Thyroid gland (tissue), 4 donors: ENCODE results near the gene TRIM58. TPM values are rescaled to one million over a fixed set of nuclear protein-coding genes. Genes with fewer than 3 reads are reported as not detected.

ENCODE experiments used
- DNase-seq, 2 donors: peaks; one replicate each; pipeline ENCODE4 v3.0.0-alpha.2; 2019
- H3K27ac ChIP-seq, 3 donors: fragments of 200-600 bp; sonication (generic); 1 replicate in 2 of 3; 2 replicates in 1 of 3; pipeline ENCODE4 v1.5.1; 2016 to 2019; ENCODE audit warnings: mild to moderate bottlenecking in 1 of 3, moderate library complexity in 1 of 3
- H3K27me3 ChIP-seq: fragments of 200-600 bp; sonication (generic); one replicate; pipeline ENCODE4 v1.5.1; 2019
- H3K36me3 ChIP-seq, 2 donors: fragments of 200-600 bp; sonication (generic); one replicate each; pipeline ENCODE4 v1.5.1; 2016 to 2019
- H3K4me1 ChIP-seq, 2 donors: fragments of 200-600 bp; sonication (generic); one replicate each; pipeline ENCODE4 v1.5.1; 2017 to 2019
- H3K4me3 ChIP-seq, 3 donors: fragments of 200-600 bp; sonication (generic); replicated peaks in 1 of 3; 1 replicate in 2 of 3; 2 replicates in 1 of 3; pipeline ENCODE4 v1.5.1; 2016; ENCODE audit warnings: mild to moderate bottlenecking in 1 of 3
- H3K9me3 ChIP-seq: fragments of 200-600 bp; sonication (generic); one replicate; pipeline ENCODE4 v1.5.1; 2017
- CTCF ChIP-seq, 6 experiments: fragments of 200-600 bp in 3 of 6; fragments of 450-650 bp in 3 of 6; sonication (generic) in 3 of 6; IDR thresholded peaks; one replicate each; pipeline ENCODE4 v1.5.1; 2016 to 2019; ENCODE audit warnings: antibody characterized with exemption in 6 of 6, mild to moderate bottlenecking in 2 of 6, inconsistent platforms in 1 of 6, moderate library complexity in 1 of 6
- POLR2A ChIP-seq, 2 donors: fragments of 450-650 bp; IDR thresholded peaks; one replicate each; pipeline ENCODE4 v1.6.1; 2017; ENCODE audit warnings: antibody characterized with exemption in 2 of 2, mild to moderate bottlenecking in 2 of 2, moderate library complexity in 1 of 2
- WGBS, 2 donors: methylation state at CpG; one replicate each; pipeline ENCODE4 v1.1.5; 2017; 5-methylcytosine and 5-hydroxymethylcytosine counted together
- intact Hi-C: fragments of 100-400 bp; cut with DNase I; formaldehyde crosslinking; loops from one replicate; pipeline ENCODE4 v1.15.1; 2023
- total RNA-seq, 4 donors: library from RNA; depleted of rRNA; stranded (reverse); fragments of >200 nt; gene quantifications; one replicate each; pipeline ENCODE4 v1.2.3, GENCODE V29; 2016

The TRIM58 gene
- total RNA-seq, 4 donors from 2014 or later = 22.6 to 52.1 (median 29.4) TPM

GRCh38 chr1:247855911-247856310, 1.1 kb upstream of the TRIM58 start:
- H3K27ac ChIP-seq = no peak overlapping the region
- no peak overlapping the region for H3K4me3 ChIP-seq
- TF ChIP-seq CTCF (IDR thresholded peaks at IDR 0.05) (no peak), POLR2A (IDR thresholded peaks at IDR 0.05) (no peak)
- intact Hi-C loops = no loop called here
- H3K9me3 ChIP-seq = no peaks in the 10 kb centered on the region
- DNase-seq = no peak
- H3K36me3 ChIP-seq = no peaks in the 10 kb centered on the region
- no peaks in the 10 kb centered on the region for H3K27me3 ChIP-seq
- peaks cover 4 to 16% of the 10 kb centered on the region in 2 donors for H3K4me1 ChIP-seq
- WGBS, 2 donors = 91 to 93% methylated on average over 4 of the region's 4 CpGs

GRCh38 chr1:247857985-247858619, 1.1 kb downstream of the TRIM58 start:
- Histone ChIP-seq H3K4me3 (peak overlapping the region; percentile 56 to 80 (median 69)), H3K4me1 (peaks cover 0 to 2% of the 10 kb centered on the region in 2 donors), H3K36me3 (peaks cover 0 to 8% of the 10 kb centered on the region in 2 donors), H3K9me3 (no peaks in the 10 kb centered on the region), H3K27me3 (no peaks in the 10 kb centered on the region), H3K27ac (peak overlapping the region; percentile 72 to 86 (median 81))
- WGBS, 2 donors = 14 to 24% methylated on average over 15 of the region's 15 CpGs
- intact Hi-C loops = no loop called here
- peak in 1 of 2 donors; percentile 16 for TF ChIP-seq POLR2A (IDR thresholded peaks at IDR 0.05)
- TF ChIP-seq CTCF (IDR thresholded peaks at IDR 0.05) = no peak
- DNase-seq = peak; percentile 31 to 35

DNA sequence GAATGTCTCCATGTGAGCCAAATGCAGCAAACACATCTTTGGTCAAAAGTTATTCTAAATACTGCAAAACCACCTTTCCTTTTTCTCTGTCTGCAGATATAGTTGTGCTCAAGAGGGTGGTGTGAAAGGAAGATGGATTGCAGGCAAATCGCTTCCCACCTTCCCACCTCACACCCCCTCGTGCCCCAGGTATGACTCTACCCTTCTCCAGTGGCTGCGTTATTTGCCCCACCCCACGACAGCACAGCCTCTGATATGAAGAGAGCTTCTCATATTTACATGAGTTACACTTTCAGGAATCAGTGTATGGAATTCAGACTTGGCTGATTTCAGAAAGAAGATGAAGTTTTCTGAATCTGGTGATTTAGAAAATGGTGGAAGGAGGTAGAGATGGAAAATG, 5.8 kb downstream of the TRIM58 start:
- intact Hi-C loops = no loop called here
- no peaks in the 10 kb centered on the region for H3K9me3 ChIP-seq
- WGBS, 2 donors = 82 to 88% methylated on average over 4 of the region's 4 CpGs
- no peak for DNase-seq
- no peak overlapping the region for H3K4me3 ChIP-seq
- H3K4me1 ChIP-seq = no peaks in the 10 kb centered on the region
- no peak overlapping the region for H3K27ac ChIP-seq
- H3K36me3 ChIP-seq = peaks cover 19 to 23% of the 10 kb centered on the region in 2 donors
- H3K27me3 ChIP-seq = no peaks in the 10 kb centered on the region
- TF ChIP-seq CTCF (IDR thresholded peaks at IDR 0.05) (no peak), POLR2A (IDR thresholded peaks at IDR 0.05) (no peak)

GRCh38 chr1:247864644-247865043, 7.7 kb downstream of the TRIM58 start:
- DNase-seq = no peak
- 90 to 92% methylated on average over 17 of the region's 17 CpGs for WGBS, 2 donors
- no peak overlapping the region for H3K4me3 ChIP-seq
- no peaks in the 10 kb centered on the region for H3K4me1 ChIP-seq
- H3K27me3 ChIP-seq = no peaks in the 10 kb centered on the region
- peaks cover 37 to 42% of the 10 kb centered on the region in 2 donors for H3K36me3 ChIP-seq
- H3K9me3 ChIP-seq = no peaks in the 10 kb centered on the region
- intact Hi-C loops = no loop called here
- no peak overlapping the region for H3K27ac ChIP-seq
- TF ChIP-seq CTCF (IDR thresholded peaks at IDR 0.05) (no peak), POLR2A (IDR thresholded peaks at IDR 0.05) (no peak)

GRCh38 chr1:247865416-247865815, 8.4 kb downstream of the TRIM58 start:
- peaks cover 43% of the 10 kb centered on the region in 2 donors for H3K36me3 ChIP-seq
- intact Hi-C loops = no loop called here
- H3K9me3 ChIP-seq = no peaks in the 10 kb centered on the region
- H3K4me3 ChIP-seq = no peak overlapping the region
- DNase-seq = no peak
- 76 to 85% methylated on average over 6 of the region's 6 CpGs for WGBS, 2 donors
- TF ChIP-seq CTCF (IDR thresholded peaks at IDR 0.05) (no peak), POLR2A (IDR thresholded peaks at IDR 0.05) (no peak)
- H3K4me1 ChIP-seq = no peaks in the 10 kb centered on the region
- no peak overlapping the region for H3K27ac ChIP-seq
- H3K27me3 ChIP-seq = no peaks in the 10 kb centered on the region
